GM08714 (cell line): ENCODE results near the gene CLCN5.

Experiments used
- H3K4me3 ChIP-seq: fragments of 200-500 bp; sonication (Bioruptor generic); 2 replicates; pipeline ENCODE4 v1.5.1; 2014; ENCODE audit warnings: mild to moderate bottlenecking, low read length, inconsistent platforms
- ZNF274 ChIP-seq: IDR thresholded peaks from 2 replicates; pipeline ENCODE4 v1.6.1; 2012; ENCODE audit warnings: mild to moderate bottlenecking, low read depth, low read length

Gene CLCN5

GRCh38 chrX:49922291-49923241 lies at the start of gene CLCN5:
Gene CLCN5, plus strand, starts transcription at chrX:49922596. Its CDS starts 2,703 bp downstream, at chrX:49925299.
- no peak for TF ChIP-seq ZNF274
- H3K4me3 ChIP-seq, result peak within 1 kb of the TSS; percentile 68

GRCh38 chrX:49876750-49877149 lies 45.6 kb upstream of the CLCN5 start:
- TF ChIP-seq ZNF274, result no peak
- H3K4me3 ChIP-seq, result no peak overlapping the region

- H3K4me3 ChIP-seq, result no peak overlapping the region
- no peak for TF ChIP-seq ZNF274
These were observed 44.8 kb upstream of the CLCN5 start for GRCh38 chrX:49877397-49878101.

GRCh38 chrX:49878128-49878833 lies 44.1 kb upstream of the CLCN5 start:
- no peak for TF ChIP-seq ZNF274
- no peak overlapping the region; the same call in 1 of the 2 replicates for H3K4me3 ChIP-seq

GRCh38 chrX:49878834-49879655 lies 43.4 kb upstream of the CLCN5 start, which contains the start of gene USP27X:
Gene USP27X, plus strand, starts transcription at chrX:49879484. Its CDS starts 824 bp downstream, at chrX:49880308.
- no peak for TF ChIP-seq ZNF274
- H3K4me3 ChIP-seq, result peak within 1 kb of the TSS; percentile 58; the same call in 1 of the 2 replicates

- no peak for TF ChIP-seq ZNF274
- H3K4me3 ChIP-seq, result peak overlapping the region; percentile 58; the same call in 1 of the 2 replicates
These were observed 42.6 kb upstream of the CLCN5 start for GRCh38 chrX:49879656-49880277.

GRCh38 chrX:49880668-49881067 lies 41.7 kb upstream of the CLCN5 start:
- H3K4me3 ChIP-seq, result no peak overlapping the region
- TF ChIP-seq ZNF274, result no peak

GRCh38 chrX:49884290-49884862 lies 38.0 kb upstream of the CLCN5 start:
- no peak for TF ChIP-seq ZNF274
- H3K4me3 ChIP-seq, result no peak overlapping the region

GRCh38 chrX:49892542-49892941 lies 29.9 kb upstream of the CLCN5 start:
- no peak overlapping the region for H3K4me3 ChIP-seq
- no peak for TF ChIP-seq ZNF274

- TF ChIP-seq ZNF274, result no peak
- H3K4me3 ChIP-seq, result no peak overlapping the region
These were observed 25.4 kb upstream of the CLCN5 start for GRCh38 chrX:49896951-49897350.

- no peak overlapping the region for H3K4me3 ChIP-seq
- TF ChIP-seq ZNF274, result no peak
These were observed 21.3 kb upstream of the CLCN5 start for GRCh38 chrX:49901048-49901447.

GRCh38 chrX:49910344-49910743 lies 12.1 kb upstream of the CLCN5 start:
- H3K4me3 ChIP-seq, result no peak overlapping the region
- no peak for TF ChIP-seq ZNF274
